Measurements from ENCODE around the gene PAX9. TPM values are rescaled to one million over a fixed set of nuclear protein-coding genes. Genes with fewer than 3 reads are reported as not detected.

The PAX9 gene
- total and polyA plus RNA-seq, 11 donors = not detected

DNA sequence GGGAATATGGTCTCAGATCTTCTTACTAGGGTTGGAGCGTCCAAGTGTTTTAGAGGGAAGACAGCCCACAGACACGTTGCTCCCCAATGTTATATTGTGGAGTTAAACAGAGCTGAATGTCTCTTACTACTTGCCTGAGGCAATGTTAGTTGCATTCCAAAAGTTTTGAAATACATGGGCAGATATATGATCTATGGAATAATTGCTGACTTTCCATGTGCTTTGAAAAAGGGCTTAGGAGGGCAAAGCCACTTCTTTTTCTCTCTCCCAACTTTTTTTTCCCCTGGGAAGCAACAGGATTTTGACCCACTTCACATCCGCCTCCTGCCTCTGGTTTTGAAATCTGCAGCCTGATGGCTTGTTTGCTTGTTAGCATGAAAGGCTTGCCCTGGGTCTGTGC, 33.7 kb upstream of the PAX9 start:
- peaks cover 0 to under 1% (median 0%) of the 10 kb centered on the region in 12 donors for H3K9me3 ChIP-seq
- intact Hi-C loops (cut with DNase I) = no loop called here
- WGBS, 4 donors = 63 to 76% (median 67%) methylated on average over 3 of the region's 3 CpGs
- TF ChIP-seq POLR2A (IDR thresholded peaks at IDR 0.05) = no peak
- TF ChIP-seq, protein P1, sequence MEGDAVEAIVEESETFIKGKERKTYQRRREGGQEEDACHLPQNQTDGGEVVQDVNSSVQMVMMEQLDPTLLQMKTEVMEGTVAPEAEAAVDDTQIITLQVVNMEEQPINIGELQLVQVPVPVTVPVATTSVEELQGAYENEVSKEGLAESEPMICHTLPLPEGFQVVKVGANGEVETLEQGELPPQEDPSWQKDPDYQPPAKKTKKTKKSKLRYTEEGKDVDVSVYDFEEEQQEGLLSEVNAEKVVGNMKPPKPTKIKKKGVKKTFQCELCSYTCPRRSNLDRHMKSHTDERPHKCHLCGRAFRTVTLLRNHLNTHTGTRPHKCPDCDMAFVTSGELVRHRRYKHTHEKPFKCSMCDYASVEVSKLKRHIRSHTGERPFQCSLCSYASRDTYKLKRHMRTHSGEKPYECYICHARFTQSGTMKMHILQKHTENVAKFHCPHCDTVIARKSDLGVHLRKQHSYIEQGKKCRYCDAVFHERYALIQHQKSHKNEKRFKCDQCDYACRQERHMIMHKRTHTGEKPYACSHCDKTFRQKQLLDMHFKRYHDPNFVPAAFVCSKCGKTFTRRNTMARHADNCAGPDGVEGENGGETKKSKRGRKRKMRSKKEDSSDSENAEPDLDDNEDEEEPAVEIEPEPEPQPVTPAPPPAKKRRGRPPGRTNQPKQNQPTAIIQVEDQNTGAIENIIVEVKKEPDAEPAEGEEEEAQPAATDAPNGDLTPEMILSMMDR (IDR thresholded peaks at IDR 0.05) = no peak
- no peaks in the 10 kb centered on the region for H3K4me1 ChIP-seq
- no peak overlapping the region for H3K4me3 ChIP-seq
- H3K27ac ChIP-seq = no peak overlapping the region
- DNase-seq (no peak), ATAC-seq (no peak)
- no peaks in the 10 kb centered on the region for H3K36me3 ChIP-seq
- H3K27me3 ChIP-seq = peaks cover 0 to 42% (median 5%) of the 10 kb centered on the region in 9 donors

DNA sequence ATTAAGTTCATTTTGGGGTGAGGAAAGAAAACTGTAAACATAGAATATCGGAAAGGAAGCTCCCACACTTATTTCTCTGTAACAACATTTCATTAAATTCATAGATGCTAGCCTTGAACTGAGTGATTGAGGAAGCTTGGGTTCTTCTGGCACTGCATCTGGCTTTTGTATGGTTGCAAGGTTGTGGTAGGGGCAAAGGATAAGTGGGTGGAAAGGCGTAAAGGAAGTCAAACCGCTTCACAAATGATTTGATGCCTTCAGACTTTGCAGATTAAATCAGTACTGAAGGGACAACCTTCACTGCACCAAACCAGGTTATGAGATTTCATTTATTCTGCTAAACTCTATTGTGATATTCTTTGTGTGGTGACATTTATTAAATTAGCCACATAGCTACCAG, 28.1 kb upstream of the PAX9 start:
- Histone ChIP-seq H3K4me1 (no peaks in the 10 kb centered on the region), H3K27ac (no peak overlapping the region), H3K9me3 (no peaks in the 10 kb centered on the region), H3K27me3 (peaks cover 0 to 44% (median 3%) of the 10 kb centered on the region in 9 donors), H3K4me3 (no peak overlapping the region), H3K36me3 (no peaks in the 10 kb centered on the region)
- WGBS, 4 donors = 68 to 79% (median 78%) methylated on average over 3 of the region's 3 CpGs
- TF ChIP-seq POLR2A (IDR thresholded peaks at IDR 0.05) = no peak
- ATAC-seq (no peak), DNase-seq (no peak)
- intact Hi-C loops (cut with DNase I) = no loop called here

DNA sequence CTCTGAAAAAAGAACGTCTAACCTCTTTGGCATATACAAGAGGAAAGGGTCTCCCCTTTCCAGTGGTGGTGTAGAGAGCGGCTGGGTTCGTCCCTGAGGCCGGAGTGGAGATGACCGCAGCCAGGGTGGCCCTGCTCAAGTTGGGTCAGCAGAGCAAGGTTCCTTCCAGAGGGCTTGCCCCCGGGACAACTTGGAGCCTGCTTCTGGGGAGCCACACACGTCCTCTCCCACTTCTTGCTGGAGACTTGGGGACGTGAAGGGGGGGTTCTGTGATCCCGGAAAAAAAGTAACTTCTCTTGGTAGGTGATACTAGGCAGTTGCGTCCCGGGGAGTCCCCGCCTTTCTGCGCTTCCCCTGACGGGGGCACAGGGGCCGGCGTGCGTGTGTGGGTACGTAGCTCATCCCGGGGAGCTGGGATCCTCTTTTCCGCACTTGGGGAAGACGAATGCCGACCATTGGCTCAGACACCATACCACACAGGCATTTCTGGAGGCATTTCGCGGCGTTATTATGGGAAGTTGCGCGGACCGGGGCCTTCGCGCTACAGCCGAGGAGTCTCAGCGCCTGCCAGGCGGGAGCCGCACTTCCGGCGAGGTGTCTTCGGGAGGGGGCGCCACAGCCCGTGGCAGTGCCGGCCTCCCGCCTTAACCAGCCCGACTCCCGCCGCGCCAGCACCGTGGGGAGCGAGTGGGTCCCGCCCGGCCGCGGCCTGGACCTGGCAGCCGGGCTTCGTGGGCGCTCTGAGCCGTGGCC, 14.8 kb upstream of the PAX9 start:
- ATAC-seq (peak in 2 of 4 donors; percentile 53 to 70), DNase-seq (no peak)
- peaks cover 36 to 97% (median 70%) of the 10 kb centered on the region in 9 donors for H3K27me3 ChIP-seq
- WGBS, 4 donors = 4 to 8% (median 5%) methylated on average over 31 to 55 of the region's 55 CpGs
- H3K36me3 ChIP-seq = no peaks in the 10 kb centered on the region
- peaks cover 0 to 19% (median 13%) of the 10 kb centered on the region in 12 donors for H3K4me1 ChIP-seq
- no peak overlapping the region for H3K27ac ChIP-seq
- peak overlapping the region in 10 of 12 donors; percentile 11 to 42 (median 29) for H3K4me3 ChIP-seq
- intact Hi-C loops (cut with DNase I) = loop anchor here in 6 of 10 donors (5.0 to 10.0 kb wide), 4 partner anchors 295 to 508 kb away; no protein-coding TSS in a partner anchor
- H3K9me3 ChIP-seq = no peaks in the 10 kb centered on the region
- no peak for TF ChIP-seq POLR2A (IDR thresholded peaks at IDR 0.05)
- TF ChIP-seq, protein P1 (IDR thresholded peaks at IDR 0.05) = no peak

DNA sequence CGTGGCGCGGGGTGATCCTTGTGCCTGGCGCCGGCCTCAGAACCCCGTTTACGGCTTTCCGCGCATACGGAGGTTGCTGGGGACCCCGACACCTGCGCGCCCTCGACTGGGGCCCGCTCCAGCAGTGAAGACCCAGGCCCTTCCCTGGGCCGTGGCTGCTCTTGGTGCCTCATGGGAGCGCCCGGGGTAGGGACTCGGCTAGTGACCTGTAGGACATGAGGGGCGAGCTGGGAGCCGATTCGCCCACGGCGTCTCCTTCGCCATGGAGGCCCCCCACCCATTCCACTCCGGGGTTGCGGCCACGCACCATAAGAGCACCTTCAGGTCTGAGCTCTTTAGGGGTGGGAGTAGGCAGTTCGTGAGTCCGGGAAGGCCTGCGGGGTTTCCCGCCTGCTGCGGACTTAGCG, 14.2 kb upstream of the PAX9 start:
- 0 to 2% (median 1%) methylated on average over 13 to 34 of the region's 34 CpGs for WGBS, 4 donors
- peaks cover 0 to 19% (median 13%) of the 10 kb centered on the region in 12 donors for H3K4me1 ChIP-seq
- H3K27me3 ChIP-seq = peaks cover 36 to 97% (median 74%) of the 10 kb centered on the region in 9 donors
- ATAC-seq (peak in 1 of 4 donors; percentile 41), DNase-seq (no peak)
- TF ChIP-seq, protein P1 (IDR thresholded peaks at IDR 0.05) = no peak
- TF ChIP-seq POLR2A (IDR thresholded peaks at IDR 0.05) = no peak
- no peaks in the 10 kb centered on the region for H3K36me3 ChIP-seq
- intact Hi-C loops (cut with DNase I) = loop anchor here in 6 of 10 donors (5.0 to 10.0 kb wide), 4 partner anchors 295 to 507 kb away; no protein-coding TSS in a partner anchor
- H3K4me3 ChIP-seq = peak overlapping the region in 11 of 12 donors; percentile 11 to 42 (median 32)
- no peaks in the 10 kb centered on the region for H3K9me3 ChIP-seq
- no peak overlapping the region for H3K27ac ChIP-seq

Measured in heart left ventricle (tissue), 16 donors.